GM12878 (cell line): ENCODE results near the gene COX6A1. TPM values are rescaled to one million over a fixed set of nuclear protein-coding genes. Genes with fewer than 3 reads are reported as not detected.

Experiments
- BACH1 ChIP-seq: fragments of 450-650 bp; IDR thresholded peaks from 2 replicates; pipeline ENCODE4 v1.6.1; 2017; ENCODE audit warnings: mild to moderate bottlenecking, borderline replicate concordance
- CBX5 ChIP-seq: sonication (generic); IDR thresholded peaks from 2 replicates; pipeline ENCODE4 v1.6.1; 2016; ENCODE audit warnings: low read depth, moderate library complexity, mild to moderate bottlenecking, inconsistent platforms
- CTCF ChIP-seq, 3 experiments: IDR thresholded peaks in 2 of 3; conservative IDR thresholded peaks in 1 of 3; 2 replicates each; pipeline ENCODE4 v1.5.1; 2011; ENCODE audit warnings: low read depth in 3 of 3, low read length in 3 of 3, mild to moderate bottlenecking in 3 of 3, control low read depth in 2 of 3, moderate library complexity in 2 of 3, inconsistent platforms in 1 of 3, mixed read lengths in 1 of 3; ENCODE audit not compliant: control insufficient read depth in 2 of 3, insufficient read depth in 1 of 3; ENCODE audit errors: extremely low read depth in 1 of 3
- EED ChIP-seq: sonication (generic); IDR thresholded peaks from 2 replicates; pipeline ENCODE4 v1.6.1; 2016; ENCODE audit warnings: antibody characterized with exemption, low read depth
- ELK1 ChIP-seq: IDR thresholded peaks from 2 replicates; pipeline ENCODE4 v1.6.1; 2012; ENCODE audit warnings: low read depth, low read length, improper control_type of control experiment
- HSF1 ChIP-seq: fragments of 150-350 bp; IDR thresholded peaks from 2 replicates; pipeline ENCODE4 v1.6.1; 2014; ENCODE audit warnings: mild to moderate bottlenecking, low read depth, low read length
- IKZF2 ChIP-seq, 2 experiments: fragments of 450-650 bp; IDR thresholded peaks; 2 replicates each; pipeline ENCODE4 v1.6.1; 2017; ENCODE audit warnings: mild to moderate bottlenecking in 2 of 2, moderate library complexity in 2 of 2
- KAT2A ChIP-seq: conservative IDR thresholded peaks from 2 replicates; pipeline ENCODE4 v1.6.1; 2011; ENCODE audit warnings: low read depth, low read length; ENCODE audit not compliant: control insufficient read depth
- NFYA ChIP-seq: IDR thresholded peaks from 2 replicates; pipeline ENCODE4 v1.6.1; 2011; ENCODE audit warnings: low read depth, mild to moderate bottlenecking, low read length, improper control_type of control experiment, borderline replicate concordance
- PBX3 ChIP-seq: IDR thresholded peaks from 2 replicates; pipeline ENCODE4 v1.6.1; 2011; ENCODE audit warnings: mild to moderate bottlenecking, low read depth, low read length, moderate library complexity; ENCODE audit not compliant: insufficient replicate concordance
- RCOR1 ChIP-seq: conservative IDR thresholded peaks from 2 replicates; pipeline ENCODE4 v1.6.1; 2012; ENCODE audit warnings: low read depth, low read length, improper control_type of control experiment
- RELA ChIP-seq: fragments of 450-650 bp; IDR thresholded peaks from 2 replicates; pipeline ENCODE4 v1.8.0; 2014; ENCODE audit warnings: borderline replicate concordance; ENCODE audit not compliant: partially characterized antibody
- SIN3A ChIP-seq: IDR thresholded peaks from 2 replicates; pipeline ENCODE4 v1.6.1; 2012; ENCODE audit warnings: low read depth, low read length, improper control_type of control experiment
- SMC3 ChIP-seq: IDR thresholded peaks from 2 replicates; pipeline ENCODE4 v1.6.1; 2011; ENCODE audit warnings: low read length, improper control_type of control experiment, borderline replicate concordance
- USF1 ChIP-seq: IDR thresholded peaks from 2 replicates; pipeline ENCODE4 v1.6.1; 2011; ENCODE audit warnings: borderline replicate concordance, low read depth, mild to moderate bottlenecking, moderate library complexity, mixed read lengths, low read length; ENCODE audit not compliant: insufficient read depth; ENCODE audit errors: extremely low read length
- ZNF592 ChIP-seq: fragments of 450-650 bp; IDR thresholded peaks from 2 replicates; pipeline ENCODE4 v1.6.1; 2017; ENCODE audit warnings: mild to moderate bottlenecking, moderate library complexity
- polyA plus RNA-seq, 11 experiments: library from polyadenylated mRNA; depleted of rRNA in 4 of 11; unstranded in 6 of 11; stranded (reverse) in 5 of 11; fragments of >200 nt; fragmentation: Nextera tagmentation in 4 of 11; fragmentation: Illumina TruSeq in 1 of 11; extraction: Ambion mirVana in 4 of 11; extraction: Trizol in 1 of 11; gene quantifications; 1 replicate in 1 of 11; 2 replicates in 10 of 11; pipeline versions ENCODE4 v1.2.1 to v1.2.3, GENCODE V29; 2011 to 2016; ENCODE audit warnings: inconsistent platforms in 2 of 11, missing spikeins in 2 of 11, low read depth in 1 of 11
- total RNA-seq, 4 experiments: library from RNA; depleted of rRNA in 3 of 4; stranded (reverse); fragments of >200 nt in 3 of 4; fragmentation: Illumina TruSeq in 1 of 4; extraction: Trizol in 1 of 4; gene quantifications; 2 replicates each; pipeline versions ENCODE4 v1.2.1 to v1.2.3, GENCODE V29; 2013 to 2021

The COX6A1 gene
- total and polyA plus RNA-seq, 10 of the 15 experiments (the other 5 are each of a cell fraction or from before 2014, with no cell fraction given): 408 to 2,723 (median 1,019) TPM

- TF ChIP-seq SIN3A (peak; percentile 98), PBX3 (no peak), CBX5 (no peak), EED (peak; percentile 24; the same call in 1 of the 2 replicates), KAT2A (no peak), BACH1 (no peak), HSF1 (no peak), ELK1 (peak; percentile 62; the same call in 1 of the 2 replicates), RCOR1 (no peak), ZNF592 (no peak), SMC3 (no peak), NFYA (no peak), USF1 (no peak), IKZF2 (IDR thresholded peaks at IDR 0.05) (peak; percentile 29 to 59; a peak in 2 of 4 replicates), CTCF (IDR thresholded peaks at IDR 0.05 in 2 of 3, conservative IDR thresholded peaks at IDR 0.05 in 1 of 3; ENCODE audit: control insufficient read depth in 2 of 3, extremely low read depth in 1 of 3, insufficient read depth in 1 of 3, low read depth in 3 of 3, low read length in 3 of 3) (no peak), RELA (peak; percentile 86)
These were observed 8.3 kb downstream of the COX6A1 start, which contains the start of the genes GATC and TRIAP1 (continued) for GRCh38 chr12:120445911-120446843.
